HK-2 (cell line): ENCODE measurements around the gene TIMMDC1.

Experiments
- DNase-seq: peaks from one replicate; pipeline ENCODE4 v3.0.0-alpha.2; 2018; ENCODE audit not compliant: unreplicated experiment

TIMMDC1 gene

GRCh38 chr3:119498186-119499011 is at the start of gene TIMMDC1:
Gene TIMMDC1, plus strand, starts transcription at chr3:119498547. Its CDS starts 187 bp downstream, at chr3:119498734.
- peak; percentile 98 for DNase-seq

GRCh38 chr3:119453822-119454221 is 44.5 kb upstream of the TIMMDC1 start:
- DNase-seq, result no peak

- no peak for DNase-seq
Observed at GRCh38 chr3:119456469-119456868, 41.9 kb upstream of the TIMMDC1 start.

- DNase-seq, result no peak
Observed at GRCh38 chr3:119457246-119457645, 41.1 kb upstream of the TIMMDC1 start.

- peak; percentile 99 for DNase-seq
Observed at GRCh38 chr3:119463171-119464169, 34.9 kb upstream of the TIMMDC1 start, which contains the start of gene TMEM39A. Gene TMEM39A, minus strand, starts transcription at chr3:119463615. Its CDS starts 1,541 bp downstream, at chr3:119462074.

GRCh38 chr3:119468041-119468440 is 30.3 kb upstream of the TIMMDC1 start:
- no peak for DNase-seq

GRCh38 chr3:119469418-119470189 is 28.7 kb upstream of the TIMMDC1 start:
- DNase-seq, result no peak

- no peak for DNase-seq
Observed at GRCh38 chr3:119470866-119471265, 27.5 kb upstream of the TIMMDC1 start.

GRCh38 chr3:119481079-119481478 is 17.3 kb upstream of the TIMMDC1 start:
- no peak for DNase-seq

GRCh38 chr3:119483101-119483500 is 15.2 kb upstream of the TIMMDC1 start:
- no peak for DNase-seq

- DNase-seq, result no peak
Observed at GRCh38 chr3:119485563-119485962, 12.8 kb upstream of the TIMMDC1 start.

- no peak for DNase-seq
Observed at GRCh38 chr3:119490153-119490552, 8.2 kb upstream of the TIMMDC1 start.

- DNase-seq, result no peak
Observed at GRCh38 chr3:119492128-119492527, 6.2 kb upstream of the TIMMDC1 start.

- DNase-seq, result no peak
Observed at GRCh38 chr3:119492810-119493209, 5.5 kb upstream of the TIMMDC1 start.

- DNase-seq, result no peak
Observed at GRCh38 chr3:119494597-119494996, 3.8 kb upstream of the TIMMDC1 start.

- DNase-seq, result peak; percentile 23
Observed at GRCh38 chr3:119497820-119498185, 544 bp upstream of the TIMMDC1 start.

GRCh38 chr3:119500265-119500664 is 1.9 kb downstream of the TIMMDC1 start:
- no peak for DNase-seq

- DNase-seq, result no peak
Observed at GRCh38 chr3:119500901-119501300, 2.6 kb downstream of the TIMMDC1 start.

GRCh38 chr3:119506631-119507030 is 8.3 kb downstream of the TIMMDC1 start:
- no peak for DNase-seq

- DNase-seq, result no peak
Observed at GRCh38 chr3:119507404-119507803, 9.1 kb downstream of the TIMMDC1 start.

GRCh38 chr3:119508172-119508845 is 10.0 kb downstream of the TIMMDC1 start:
- no peak for DNase-seq
